HepG2 (cell line): ENCODE data around the gene PROX1. TPM values are rescaled to one million over a fixed set of nuclear protein-coding genes. Genes with fewer than 3 reads are reported as not detected.

Experiments used
- DZIP1 ChIP-seq: sonication (generic); formaldehyde crosslinking; IDR thresholded peaks from 2 replicates; pipeline ENCODE4 v1.5.0; 2020; ENCODE audit warnings: mild to moderate bottlenecking, missing genetic modification reagents
- ERF ChIP-seq: IDR thresholded peaks from 2 replicates; pipeline ENCODE4 v1.6.1; 2018; ENCODE audit warnings: missing biosample characterization, missing genetic modification reagents
- HOXA3 ChIP-seq: sonication (generic); formaldehyde crosslinking; IDR thresholded peaks from 2 replicates; pipeline ENCODE4 v1.5.0; 2020; ENCODE audit warnings: missing genetic modification reagents
- IRF1 ChIP-seq: sonication (generic); formaldehyde crosslinking; IDR thresholded peaks from 2 replicates; pipeline ENCODE4 v1.4.0; 2020; ENCODE audit warnings: low read depth, mild to moderate bottlenecking, missing genetic modification reagents
- MEF2D ChIP-seq: sonication (generic); formaldehyde crosslinking; IDR thresholded peaks from 2 replicates; pipeline ENCODE4 v1.5.1; 2020; ENCODE audit warnings: mild to moderate bottlenecking, missing genetic modification reagents
- MYPOP ChIP-seq: sonication (generic); formaldehyde crosslinking; IDR thresholded peaks from 2 replicates; pipeline ENCODE4 v1.8.1; 2023; ENCODE audit warnings: mild to moderate bottlenecking, moderate library complexity, missing genetic modification reagents
- RBM22 ChIP-seq: fragments of 200-400 bp; formaldehyde crosslinking; optimal IDR thresholded peaks from 2 replicates; pipeline ENCODE3; 2017; ENCODE audit warnings: mild to moderate bottlenecking, low read length, moderate library complexity
- SMARCC2 ChIP-seq: fragments of 450-650 bp; IDR thresholded peaks from 2 replicates; pipeline ENCODE4 v1.6.1; 2017; ENCODE audit warnings: antibody characterized with exemption, mild to moderate bottlenecking
- ZNF207 ChIP-seq: fragments of 450-650 bp; IDR thresholded peaks from 2 replicates; pipeline ENCODE4 v1.6.1; 2016; ENCODE audit warnings: antibody characterized with exemption, borderline replicate concordance
- ZNF292 ChIP-seq: sonication (generic); formaldehyde crosslinking; IDR thresholded peaks from 2 replicates; pipeline ENCODE4 v1.8.1; 2022; ENCODE audit warnings: mild to moderate bottlenecking, low read depth, missing genetic modification reagents, borderline replicate concordance
- ZNF362 ChIP-seq: sonication (generic); formaldehyde crosslinking; IDR thresholded peaks from 2 replicates; pipeline ENCODE4 v1.4.0; 2020; ENCODE audit warnings: missing genetic modification reagents, mild to moderate bottlenecking, borderline replicate concordance
- ZNF501 ChIP-seq: sonication (generic); formaldehyde crosslinking; IDR thresholded peaks from 2 replicates; pipeline ENCODE4 v1.5.1; 2020; ENCODE audit warnings: mild to moderate bottlenecking, moderate library complexity, missing genetic modification reagents
- ZNF589 ChIP-seq: sonication (generic); formaldehyde crosslinking; conservative IDR thresholded peaks from 2 replicates; pipeline ENCODE4 v1.8.0; 2022; ENCODE audit warnings: mild to moderate bottlenecking, moderate library complexity, missing genetic modification reagents
- ZNF691 ChIP-seq: sonication (generic); formaldehyde crosslinking; IDR thresholded peaks from 2 replicates; pipeline ENCODE4 v1.4.0; 2020; ENCODE audit warnings: missing genetic modification reagents, low read depth, mild to moderate bottlenecking, borderline replicate concordance
- ZNF7 ChIP-seq: IDR thresholded peaks from 2 replicates; pipeline ENCODE4 v1.6.1; 2016; ENCODE audit warnings: missing biosample characterization, missing genetic modification reagents
- ZSCAN12 ChIP-seq: sonication (generic); formaldehyde crosslinking; IDR thresholded peaks from 2 replicates; pipeline ENCODE4 v1.9.0; 2021; ENCODE audit warnings: mild to moderate bottlenecking, missing genetic modification reagents
- polyA plus RNA-seq, 8 experiments: library from polyadenylated mRNA; depleted of rRNA in 3 of 8; stranded (reverse) in 7 of 8; unstranded in 1 of 8; fragments of >200 nt; fragmentation: Illumina TruSeq in 4 of 8; extraction: Trizol in 4 of 8; gene quantifications; 2 replicates each; pipeline versions ENCODE4 v1.2.1 to v1.2.3, GENCODE V29; 2011 to 2016; ENCODE audit warnings: low read depth in 4 of 8, missing spikeins in 1 of 8, mixed read lengths in 1 of 8; ENCODE audit not compliant: insufficient read depth in 1 of 8
- total RNA-seq, 5 experiments: library from RNA; depleted of rRNA; stranded (reverse); fragments of >200 nt; fragmentation: Illumina TruSeq; extraction: Trizol; gene quantifications; 2 replicates each; pipeline ENCODE4 v1.2.3, GENCODE V29; 2016; ENCODE audit warnings: low read depth in 1 of 5
- TF ChIP-seq, protein P1 (sequence below): sonication (generic); formaldehyde crosslinking; IDR thresholded peaks from 2 replicates; pipeline ENCODE4 v1.4.0; 2020; ENCODE audit warnings: mild to moderate bottlenecking, low read depth, missing genetic modification reagents

The PROX1 gene
- total and polyA plus RNA-seq, 2 of the 13 experiments (the other 11 are each of a cell fraction or from before 2014, with no cell fraction given) = 12.3 to 30.2 TPM

DNA sequence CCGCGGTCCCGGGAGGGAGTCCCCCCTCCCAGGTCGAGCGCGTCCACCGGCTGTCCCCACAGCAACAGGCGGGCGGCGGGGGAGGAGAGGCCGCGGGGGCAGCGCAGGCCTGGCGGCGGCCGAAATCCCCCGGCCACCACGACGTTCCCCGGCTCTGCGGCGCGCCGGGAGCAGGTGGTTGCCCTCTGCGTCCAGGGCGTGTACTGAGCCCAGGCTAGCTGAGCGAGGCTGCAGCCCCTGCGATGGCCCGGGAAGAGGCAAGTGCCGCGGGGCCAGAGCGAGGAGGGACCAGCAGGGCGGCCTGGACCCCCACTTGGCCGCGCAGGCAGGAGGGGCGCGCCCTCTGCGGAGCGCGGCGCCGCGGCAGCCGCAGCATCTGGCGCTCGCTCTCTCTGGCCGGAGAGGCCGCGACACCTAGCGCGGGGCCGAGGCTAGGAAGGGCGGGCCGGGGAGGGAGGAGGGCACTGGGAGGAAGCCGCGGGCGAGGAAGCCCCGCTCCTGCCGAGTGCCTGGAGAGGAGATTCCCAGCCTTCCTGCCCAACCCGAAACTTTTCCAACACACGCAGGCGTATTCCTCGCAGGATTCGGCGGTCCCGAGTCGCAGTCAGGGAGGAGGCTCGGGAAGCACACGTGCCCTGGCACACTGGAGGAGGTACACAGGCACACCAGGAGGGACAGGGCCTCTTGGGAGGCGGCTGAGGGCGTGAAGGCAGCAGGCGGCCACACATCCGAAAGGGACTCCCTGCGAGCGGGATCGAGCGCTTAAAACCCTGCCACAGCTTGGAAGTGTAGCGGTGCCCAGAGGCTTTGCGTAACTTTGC, 4.9 kb upstream of the PROX1 start (continued):
- TF ChIP-seq IRF1 (CRISPR knock-in tag) = no peak
- TF ChIP-seq RBM22 = no peak
- peak; percentile 60; the same call in 1 of the 2 replicates for TF ChIP-seq ZNF362 (CRISPR knock-in tag)
- no peak for TF ChIP-seq ZNF207
- TF ChIP-seq ERF (CRISPR knock-in tag) = no peak
- no peak for TF ChIP-seq ZSCAN12 (CRISPR knock-in tag)
- TF ChIP-seq ZNF691 (CRISPR knock-in tag) = peak; percentile 76; the same call in 1 of the 2 replicates
- peak; percentile 71 for TF ChIP-seq HOXA3 (CRISPR knock-in tag)
- no peak for TF ChIP-seq MEF2D (CRISPR knock-in tag)
- 0 out of 2 replicates have a peak, but pooled peaks have one; percentile 25 for TF ChIP-seq ZNF589 (CRISPR knock-in tag)
- TF ChIP-seq, protein P1, sequence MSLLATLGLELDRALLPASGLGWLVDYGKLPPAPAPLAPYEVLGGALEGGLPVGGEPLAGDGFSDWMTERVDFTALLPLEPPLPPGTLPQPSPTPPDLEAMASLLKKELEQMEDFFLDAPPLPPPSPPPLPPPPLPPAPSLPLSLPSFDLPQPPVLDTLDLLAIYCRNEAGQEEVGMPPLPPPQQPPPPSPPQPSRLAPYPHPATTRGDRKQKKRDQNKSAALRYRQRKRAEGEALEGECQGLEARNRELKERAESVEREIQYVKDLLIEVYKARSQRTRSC (CRISPR knock-in tag) = no peak
- TF ChIP-seq MYPOP (CRISPR knock-in tag) = peak; percentile 61; the same call in 1 of the 2 replicates
- no peak for TF ChIP-seq SMARCC2
- no peak for TF ChIP-seq DZIP1 (CRISPR knock-in tag)
- no peak for TF ChIP-seq ZNF292 (CRISPR knock-in tag)
- TF ChIP-seq ZNF7 = no peak
- peak; percentile 46; the same call in 1 of the 2 replicates for TF ChIP-seq ZNF501 (CRISPR knock-in tag)
